ENCODE data around the gene CDH22. TPM values are rescaled to one million over a fixed set of nuclear protein-coding genes. Genes with fewer than 3 reads are reported as not detected.

Gene CDH22
- total RNA-seq, 1 experiment from 2014 or later = not detected

GRCh38 chr20:46219920-46220319 is 88.4 kb downstream of the CDH22 start:
- no peak for DNase-seq (ENCODE audit: extremely low read depth, low read depth)

- DNase-seq (ENCODE audit: extremely low read depth, low read depth) = no peak
These were observed 89.1 kb downstream of the CDH22 start for GRCh38 chr20:46219190-46219589.

- no peak for DNase-seq (ENCODE audit: extremely low read depth, low read depth)
These were observed 89.6 kb downstream of the CDH22 start for GRCh38 chr20:46218656-46219055.

GRCh38 chr20:46217583-46217982 is 90.7 kb downstream of the CDH22 start:
- DNase-seq (ENCODE audit: extremely low read depth, low read depth) = no peak

- DNase-seq (ENCODE audit: extremely low read depth, low read depth) = no peak
These were observed 91.4 kb downstream of the CDH22 start for GRCh38 chr20:46216770-46217464.

- no peak for DNase-seq (ENCODE audit: extremely low read depth, low read depth)
These were observed 92.2 kb downstream of the CDH22 start for GRCh38 chr20:46215913-46216707.

- no peak for DNase-seq (ENCODE audit: extremely low read depth, low read depth)
These were observed 93.3 kb downstream of the CDH22 start for GRCh38 chr20:46214824-46215488.

GRCh38 chr20:46213946-46214823 is 94.1 kb downstream of the CDH22 start:
- DNase-seq (ENCODE audit: extremely low read depth, low read depth) = no peak

- no peak for DNase-seq (ENCODE audit: extremely low read depth, low read depth)
These were observed 95.4 kb downstream of the CDH22 start for GRCh38 chr20:46212876-46213275.

GRCh38 chr20:46212252-46212651 is 96.0 kb downstream of the CDH22 start:
- no peak for DNase-seq (ENCODE audit: extremely low read depth, low read depth)

GRCh38 chr20:46211331-46211722 is 97.0 kb downstream of the CDH22 start:
- no peak for DNase-seq (ENCODE audit: extremely low read depth, low read depth)

- DNase-seq (ENCODE audit: extremely low read depth, low read depth) = no peak
These were observed 97.5 kb downstream of the CDH22 start for GRCh38 chr20:46210672-46211330.

- no peak for DNase-seq (ENCODE audit: extremely low read depth, low read depth)
These were observed 98.2 kb downstream of the CDH22 start for GRCh38 chr20:46209930-46210671.

- DNase-seq (ENCODE audit: extremely low read depth, low read depth) = no peak
These were observed 100.5 kb downstream of the CDH22 start for GRCh38 chr20:46207793-46208192.

- no peak for DNase-seq (ENCODE audit: extremely low read depth, low read depth)
These were observed 101.2 kb downstream of the CDH22 start for GRCh38 chr20:46206992-46207549.

GRCh38 chr20:46206025-46206424 is 102.3 kb downstream of the CDH22 start:
- no peak for DNase-seq (ENCODE audit: extremely low read depth, low read depth)

GRCh38 chr20:46205349-46205748 is 102.9 kb downstream of the CDH22 start:
- no peak for DNase-seq (ENCODE audit: extremely low read depth, low read depth)

- DNase-seq (ENCODE audit: extremely low read depth, low read depth) = no peak
These were observed 103.6 kb downstream of the CDH22 start for GRCh38 chr20:46204594-46205186.

- no peak for DNase-seq (ENCODE audit: extremely low read depth, low read depth)
These were observed 104.8 kb downstream of the CDH22 start for GRCh38 chr20:46203510-46203837.

Data from NCI-H460 (cell line).